BLaER1 treated with 17β-estradiol and CSF1 and Interleukin-3, amounts not matched to agents 10 nM and 100 nM (cell line): ENCODE measurements around the gene CAMK4.
A peak's percentile ranks its signal among the peaks of the same experiment; 100 is the strongest.

Experiments
- H3K27ac ChIP-seq, 11 experiments: shearing (Covaris generic); formaldehyde crosslinking; 2 replicates each; pipeline ENCODE4 v1.8.1; 2022
- H3K27me3 ChIP-seq, 11 experiments: shearing (Covaris generic); formaldehyde crosslinking; 2 replicates each; pipeline ENCODE4 v1.8.1; 2022
- H3K36me3 ChIP-seq, 11 experiments: shearing (Covaris generic); formaldehyde crosslinking; 2 replicates each; pipeline ENCODE4 v1.8.1; 2022
- H3K4me1 ChIP-seq, 10 experiments: shearing (Covaris generic); formaldehyde crosslinking; 2 replicates each; pipeline ENCODE4 v1.8.1; 2022
- H3K4me2 ChIP-seq, 11 experiments: shearing (Covaris generic); formaldehyde crosslinking; 2 replicates each; pipeline ENCODE4 v1.8.1; 2022
- H3K4me3 ChIP-seq, 10 experiments: shearing (Covaris generic); formaldehyde crosslinking; 2 replicates each; pipeline ENCODE4 v1.8.1; 2022
- H3K9ac ChIP-seq, 11 experiments: shearing (Covaris generic); formaldehyde crosslinking; 2 replicates each; pipeline ENCODE4 v1.8.1; 2022
- H3K9me3 ChIP-seq, 11 experiments: shearing (Covaris generic); formaldehyde crosslinking; replicated peaks in 1 of 11; 2 replicates each; pipeline ENCODE4 v1.8.1; 2022
- H4K20me1 ChIP-seq, 11 experiments: shearing (Covaris generic); formaldehyde crosslinking; 2 replicates each; pipeline ENCODE4 v1.8.1; 2022
- Cebpa-rat ChIP-seq, 11 experiments: shearing (Covaris generic); IDR thresholded peaks; 2 replicates each; pipeline ENCODE4 v1.8.1; 2022

CAMK4 gene

DNA sequence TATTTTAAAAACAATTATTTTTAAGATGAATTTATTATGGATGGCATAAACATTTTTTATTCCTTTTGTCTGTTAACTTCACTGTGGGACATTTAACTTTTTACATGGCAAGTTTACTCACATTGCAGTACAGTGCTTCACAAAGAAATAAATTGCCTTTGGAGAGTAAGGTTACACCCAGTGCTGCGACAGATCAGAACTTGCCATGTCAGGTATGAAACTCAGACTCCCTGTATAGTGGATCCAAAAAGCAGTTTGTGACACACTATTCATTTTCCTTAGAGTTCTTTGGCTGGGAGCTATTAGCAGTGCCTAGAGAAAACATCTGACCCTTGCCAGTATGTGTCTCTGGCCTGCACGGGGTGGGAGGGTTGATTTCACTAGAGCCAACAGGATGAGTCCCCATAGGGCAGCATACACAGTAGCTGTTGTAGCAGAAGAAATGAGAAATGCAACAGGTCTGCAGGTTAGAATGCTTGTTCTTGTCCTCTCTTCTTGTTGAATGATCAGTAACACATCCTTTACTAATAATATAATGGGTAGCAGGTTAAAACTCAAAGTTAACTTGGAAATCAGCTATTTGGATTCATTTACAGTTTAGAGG is 245.2 kb downstream of the CAMK4 start:
- no peaks in the 10 kb centered on the region for H3K36me3 ChIP-seq
- no peaks in the 10 kb centered on the region for H4K20me1 ChIP-seq
- TF ChIP-seq Cebpa-rat (IDR thresholded peaks at IDR 0.05) = no peak
- no peak overlapping the region for H3K27ac ChIP-seq
- peaks cover 0 to 4% (median 0%) of the 10 kb centered on the region in 11 experiments; a peak in 2 of 22 replicates for H3K9me3 ChIP-seq
- H3K4me2 ChIP-seq = peak overlapping the region in 2 of 11 experiments; percentile 23; a peak in 1 of 22 replicates
- H3K4me1 ChIP-seq = peaks cover 9 to 34% (median 12%) of the 10 kb centered on the region in 10 experiments; a peak in 19 of 20 replicates
- no peak overlapping the region for H3K9ac ChIP-seq
- no peak overlapping the region for H3K4me3 ChIP-seq
- no peaks in the 10 kb centered on the region for H3K27me3 ChIP-seq

- Histone ChIP-seq H3K36me3 (no peaks in the 10 kb centered on the region), H4K20me1 (no peaks in the 10 kb centered on the region), H3K27me3 (no peaks in the 10 kb centered on the region), H3K9ac (no peak overlapping the region), H3K4me3 (no peak overlapping the region), H3K27ac (no peak overlapping the region), H3K9me3 (peaks cover 0 to 4% (median 0%) of the 10 kb centered on the region in 11 experiments; a peak in 2 of 22 replicates), H3K4me2 (peak overlapping the region in 2 of 11 experiments; percentile 23; a peak in 2 of 22 replicates), H3K4me1 (peaks cover 9 to 34% (median 12%) of the 10 kb centered on the region in 10 experiments; a peak in 19 of 20 replicates)
- no peak for TF ChIP-seq Cebpa-rat (IDR thresholded peaks at IDR 0.05)
Measured at GRCh38 chr5:111469903-111470302, 245.7 kb downstream of the CAMK4 start.

DNA sequence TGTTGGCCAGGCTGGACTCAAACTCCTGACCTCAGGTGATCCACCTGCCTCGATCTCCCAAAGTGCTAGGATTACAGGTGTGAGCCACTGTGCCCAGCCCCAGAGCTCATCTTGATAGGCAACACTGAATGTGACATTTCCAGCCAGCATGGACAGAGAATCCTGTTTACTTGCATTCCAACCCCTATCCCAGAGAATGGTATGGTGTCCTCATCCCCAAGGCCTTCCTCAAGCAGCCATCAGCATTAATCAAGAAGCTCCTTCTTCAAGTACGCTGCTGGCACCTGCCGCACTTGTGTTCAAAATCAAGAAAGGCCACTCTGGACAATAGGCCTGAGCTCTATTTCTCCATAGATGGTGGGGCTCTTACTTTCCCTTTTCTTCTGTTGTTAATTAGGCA is 247.9 kb downstream of the CAMK4 start:
- H3K27ac ChIP-seq = 0 out of 22 replicates have a peak overlapping the region, but pooled peaks of 1 of the 11 experiments have one; percentile 0
- H3K4me2 ChIP-seq = peak overlapping the region in 10 of 11 experiments; percentile 20 to 74 (median 34); a peak in 17 of 22 replicates
- H3K9me3 ChIP-seq = peaks cover 0 to 4% (median 0%) of the 10 kb centered on the region in 11 experiments; a peak in 2 of 22 replicates
- no peaks in the 10 kb centered on the region for H3K36me3 ChIP-seq
- no peaks in the 10 kb centered on the region for H4K20me1 ChIP-seq
- H3K27me3 ChIP-seq = no peaks in the 10 kb centered on the region
- no peak for TF ChIP-seq Cebpa-rat (IDR thresholded peaks at IDR 0.05)
- 0 out of 22 replicates have a peak overlapping the region, but pooled peaks of 1 of the 11 experiments have one; percentile 16 for H3K9ac ChIP-seq
- peaks cover 9 to 34% (median 12%) of the 10 kb centered on the region in 10 experiments; a peak in 19 of 20 replicates for H3K4me1 ChIP-seq
- no peak overlapping the region for H3K4me3 ChIP-seq

DNA sequence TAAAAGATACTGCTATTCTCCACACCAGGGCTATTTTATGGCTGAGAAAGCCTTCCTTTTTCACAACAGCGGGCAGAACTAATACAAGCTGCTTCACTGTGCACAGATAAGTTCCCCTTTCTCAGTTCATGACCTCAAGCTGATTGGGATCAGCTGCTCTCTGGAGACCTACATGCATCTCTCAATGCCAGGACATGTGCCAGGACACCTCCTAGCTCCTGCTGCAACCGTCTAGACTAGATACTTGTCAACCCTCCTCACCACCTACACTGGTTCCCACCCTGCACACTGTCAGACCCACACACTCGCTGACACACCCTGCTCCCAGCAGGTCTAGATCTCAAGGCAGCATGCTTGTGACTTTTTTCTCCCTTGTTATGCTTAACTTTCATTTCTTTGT is 248.4 kb downstream of the CAMK4 start:
- TF ChIP-seq Cebpa-rat (IDR thresholded peaks at IDR 0.05) = no peak
- no peaks in the 10 kb centered on the region for H3K27me3 ChIP-seq
- H3K9ac ChIP-seq = no peak overlapping the region
- H3K4me2 ChIP-seq = peak overlapping the region; percentile 11 to 74 (median 32); a peak in 17 of 22 replicates
- no peak overlapping the region for H3K4me3 ChIP-seq
- peaks cover 9 to 34% (median 12%) of the 10 kb centered on the region in 10 experiments; a peak in 19 of 20 replicates for H3K4me1 ChIP-seq
- H4K20me1 ChIP-seq = no peaks in the 10 kb centered on the region
- H3K27ac ChIP-seq = 0 out of 22 replicates have a peak overlapping the region, but pooled peaks of 1 of the 11 experiments have one; percentile 0
- peaks cover 0 to 4% (median 0%) of the 10 kb centered on the region in 11 experiments; a peak in 2 of 22 replicates for H3K9me3 ChIP-seq
- H3K36me3 ChIP-seq = no peaks in the 10 kb centered on the region

GRCh38 chr5:111478266-111478665 is 254.1 kb downstream of the CAMK4 start:
- Histone ChIP-seq H3K4me3 (no peak overlapping the region), H3K9ac (no peak overlapping the region), H4K20me1 (no peaks in the 10 kb centered on the region), H3K36me3 (no peaks in the 10 kb centered on the region), H3K27me3 (no peaks in the 10 kb centered on the region), H3K4me2 (no peak overlapping the region), H3K9me3 (no peaks in the 10 kb centered on the region), H3K4me1 (peaks cover 0 to 9% (median 5%) of the 10 kb centered on the region in 10 experiments; a peak in 9 of 20 replicates), H3K27ac (no peak overlapping the region)
- TF ChIP-seq Cebpa-rat (IDR thresholded peaks at IDR 0.05) = no peak

- no peaks in the 10 kb centered on the region for H3K9me3 ChIP-seq
- peaks cover 0 to 9% (median 5%) of the 10 kb centered on the region in 10 experiments; a peak in 8 of 20 replicates for H3K4me1 ChIP-seq
- no peak overlapping the region for H3K4me3 ChIP-seq
- no peaks in the 10 kb centered on the region for H3K36me3 ChIP-seq
- H3K27ac ChIP-seq = no peak overlapping the region
- H4K20me1 ChIP-seq = no peaks in the 10 kb centered on the region
- H3K27me3 ChIP-seq = no peaks in the 10 kb centered on the region
- H3K9ac ChIP-seq = no peak overlapping the region
- H3K4me2 ChIP-seq = no peak overlapping the region
- TF ChIP-seq Cebpa-rat (IDR thresholded peaks at IDR 0.05) = no peak
Measured at GRCh38 chr5:111478898-111479297, 254.7 kb downstream of the CAMK4 start.

- no peak overlapping the region for H3K27ac ChIP-seq
- no peak for TF ChIP-seq Cebpa-rat (IDR thresholded peaks at IDR 0.05)
- H3K36me3 ChIP-seq = no peaks in the 10 kb centered on the region
- no peaks in the 10 kb centered on the region for H3K9me3 ChIP-seq
- H3K4me3 ChIP-seq = no peak overlapping the region
- H3K9ac ChIP-seq = no peak overlapping the region
- peak overlapping the region in 2 of 11 experiments; percentile 14 to 25; a peak in 3 of 22 replicates for H3K4me2 ChIP-seq
- no peaks in the 10 kb centered on the region for H3K27me3 ChIP-seq
- H3K4me1 ChIP-seq = peaks cover 0 to 9% (median 5%) of the 10 kb centered on the region in 10 experiments; a peak in 8 of 20 replicates
- H4K20me1 ChIP-seq = no peaks in the 10 kb centered on the region
Measured at GRCh38 chr5:111480346-111480745, 256.2 kb downstream of the CAMK4 start.

- Histone ChIP-seq H3K4me1 (no peaks in the 10 kb centered on the region), H3K27ac (no peak overlapping the region), H3K4me3 (no peak overlapping the region), H3K9ac (no peak overlapping the region), H3K27me3 (no peaks in the 10 kb centered on the region), H4K20me1 (no peaks in the 10 kb centered on the region), H3K4me2 (no peak overlapping the region), H3K9me3 (no peaks in the 10 kb centered on the region), H3K36me3 (no peaks in the 10 kb centered on the region)
- no peak for TF ChIP-seq Cebpa-rat (IDR thresholded peaks at IDR 0.05)
Measured at GRCh38 chr5:111486055-111486454, 261.9 kb downstream of the CAMK4 start.

- H3K9ac ChIP-seq = no peak overlapping the region
- H3K4me1 ChIP-seq = no peaks in the 10 kb centered on the region
- no peaks in the 10 kb centered on the region for H3K9me3 ChIP-seq
- H3K27ac ChIP-seq = no peak overlapping the region
- TF ChIP-seq Cebpa-rat (IDR thresholded peaks at IDR 0.05) = no peak
- no peak overlapping the region for H3K4me2 ChIP-seq
- no peak overlapping the region for H3K4me3 ChIP-seq
- H3K27me3 ChIP-seq = no peaks in the 10 kb centered on the region
- H4K20me1 ChIP-seq = no peaks in the 10 kb centered on the region
- no peaks in the 10 kb centered on the region for H3K36me3 ChIP-seq
Measured at GRCh38 chr5:111486926-111487325, 262.7 kb downstream of the CAMK4 start.
